Measurements from ENCODE around the gene PTPRH. TPM values are rescaled to one million over a fixed set of nuclear protein-coding genes. Genes with fewer than 3 reads are reported as not detected.

Gene PTPRH
- total and polyA plus RNA-seq, 9 of the 15 experiments (the other 6 are each of a cell fraction or from before 2014, with no cell fraction given): 0.87 to 34.3 (median 22.7) TPM

DNA sequence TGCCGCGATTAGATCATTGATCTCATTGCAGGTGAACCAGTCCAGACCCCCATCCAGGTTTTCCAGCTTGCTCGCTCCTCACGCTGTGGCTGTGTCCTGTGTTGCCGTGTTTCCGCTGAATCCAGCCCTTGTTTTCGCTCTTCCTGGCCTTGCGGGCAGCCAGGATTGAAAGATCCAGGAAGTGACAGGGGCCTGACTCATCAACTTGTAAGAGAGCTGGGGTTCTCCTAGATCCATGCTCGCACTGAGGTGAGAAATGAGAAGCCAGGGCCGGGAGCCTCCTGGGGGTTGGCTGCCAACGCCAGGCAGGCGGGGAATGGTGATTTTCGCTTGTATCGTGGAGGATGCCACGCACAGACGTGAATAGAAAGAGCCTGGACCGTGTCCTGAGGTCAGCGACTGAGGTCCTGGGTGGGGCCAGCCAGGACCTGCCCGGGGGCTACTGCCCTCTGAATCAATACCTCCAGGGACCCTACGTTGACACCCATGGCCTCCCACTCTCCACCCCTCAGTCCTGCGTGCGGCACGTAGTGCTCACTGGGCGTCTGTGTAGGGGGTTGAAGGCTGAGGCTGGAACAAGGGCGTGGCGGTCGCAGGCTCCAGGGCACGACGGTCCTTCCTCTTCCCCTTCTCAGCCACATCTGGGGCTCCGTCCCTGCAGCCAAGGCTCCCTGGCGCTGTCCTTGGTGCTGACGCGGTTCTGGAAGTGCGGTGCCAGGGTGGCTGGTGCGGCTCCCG lies 7.3 kb upstream of the PTPRH start (continued):
- TF ChIP-seq, protein P1, sequence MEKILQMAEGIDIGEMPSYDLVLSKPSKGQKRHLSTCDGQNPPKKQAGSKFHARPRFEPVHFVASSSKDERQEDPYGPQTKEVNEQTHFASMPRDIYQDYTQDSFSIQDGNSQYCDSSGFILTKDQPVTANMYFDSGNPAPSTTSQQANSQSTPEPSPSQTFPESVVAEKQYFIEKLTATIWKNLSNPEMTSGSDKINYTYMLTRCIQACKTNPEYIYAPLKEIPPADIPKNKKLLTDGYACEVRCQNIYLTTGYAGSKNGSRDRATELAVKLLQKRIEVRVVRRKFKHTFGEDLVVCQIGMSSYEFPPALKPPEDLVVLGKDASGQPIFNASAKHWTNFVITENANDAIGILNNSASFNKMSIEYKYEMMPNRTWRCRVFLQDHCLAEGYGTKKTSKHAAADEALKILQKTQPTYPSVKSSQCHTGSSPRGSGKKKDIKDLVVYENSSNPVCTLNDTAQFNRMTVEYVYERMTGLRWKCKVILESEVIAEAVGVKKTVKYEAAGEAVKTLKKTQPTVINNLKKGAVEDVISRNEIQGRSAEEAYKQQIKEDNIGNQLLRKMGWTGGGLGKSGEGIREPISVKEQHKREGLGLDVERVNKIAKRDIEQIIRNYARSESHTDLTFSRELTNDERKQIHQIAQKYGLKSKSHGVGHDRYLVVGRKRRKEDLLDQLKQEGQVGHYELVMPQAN (IDR thresholded peaks at IDR 0.05; ENCODE audit: borderline replicate concordance): peak; percentile 96
- peak; percentile 95 for TF ChIP-seq FOXK1 (CRISPR knock-in tag; IDR thresholded peaks at IDR 0.05; ENCODE audit: borderline replicate concordance)
- TF ChIP-seq MTA3 (IDR thresholded peaks at IDR 0.05; ENCODE audit: borderline replicate concordance): no peak; the same call in none of the 2 replicates
- no peak for TF ChIP-seq ZNF124 (CRISPR knock-in tag; IDR thresholded peaks at IDR 0.05)
- TF ChIP-seq MTA2 (IDR thresholded peaks at IDR 0.05; ENCODE audit: low read depth): peak; percentile 55; the same call in 1 of the 2 replicates
- TF ChIP-seq, protein P2, sequence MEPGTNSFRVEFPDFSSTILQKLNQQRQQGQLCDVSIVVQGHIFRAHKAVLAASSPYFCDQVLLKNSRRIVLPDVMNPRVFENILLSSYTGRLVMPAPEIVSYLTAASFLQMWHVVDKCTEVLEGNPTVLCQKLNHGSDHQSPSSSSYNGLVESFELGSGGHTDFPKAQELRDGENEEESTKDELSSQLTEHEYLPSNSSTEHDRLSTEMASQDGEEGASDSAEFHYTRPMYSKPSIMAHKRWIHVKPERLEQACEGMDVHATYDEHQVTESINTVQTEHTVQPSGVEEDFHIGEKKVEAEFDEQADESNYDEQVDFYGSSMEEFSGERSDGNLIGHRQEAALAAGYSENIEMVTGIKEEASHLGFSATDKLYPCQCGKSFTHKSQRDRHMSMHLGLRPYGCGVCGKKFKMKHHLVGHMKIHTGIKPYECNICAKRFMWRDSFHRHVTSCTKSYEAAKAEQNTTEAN (CRISPR knock-in tag; IDR thresholded peaks at IDR 0.05): peak; percentile 95
- TF ChIP-seq, protein P3, sequence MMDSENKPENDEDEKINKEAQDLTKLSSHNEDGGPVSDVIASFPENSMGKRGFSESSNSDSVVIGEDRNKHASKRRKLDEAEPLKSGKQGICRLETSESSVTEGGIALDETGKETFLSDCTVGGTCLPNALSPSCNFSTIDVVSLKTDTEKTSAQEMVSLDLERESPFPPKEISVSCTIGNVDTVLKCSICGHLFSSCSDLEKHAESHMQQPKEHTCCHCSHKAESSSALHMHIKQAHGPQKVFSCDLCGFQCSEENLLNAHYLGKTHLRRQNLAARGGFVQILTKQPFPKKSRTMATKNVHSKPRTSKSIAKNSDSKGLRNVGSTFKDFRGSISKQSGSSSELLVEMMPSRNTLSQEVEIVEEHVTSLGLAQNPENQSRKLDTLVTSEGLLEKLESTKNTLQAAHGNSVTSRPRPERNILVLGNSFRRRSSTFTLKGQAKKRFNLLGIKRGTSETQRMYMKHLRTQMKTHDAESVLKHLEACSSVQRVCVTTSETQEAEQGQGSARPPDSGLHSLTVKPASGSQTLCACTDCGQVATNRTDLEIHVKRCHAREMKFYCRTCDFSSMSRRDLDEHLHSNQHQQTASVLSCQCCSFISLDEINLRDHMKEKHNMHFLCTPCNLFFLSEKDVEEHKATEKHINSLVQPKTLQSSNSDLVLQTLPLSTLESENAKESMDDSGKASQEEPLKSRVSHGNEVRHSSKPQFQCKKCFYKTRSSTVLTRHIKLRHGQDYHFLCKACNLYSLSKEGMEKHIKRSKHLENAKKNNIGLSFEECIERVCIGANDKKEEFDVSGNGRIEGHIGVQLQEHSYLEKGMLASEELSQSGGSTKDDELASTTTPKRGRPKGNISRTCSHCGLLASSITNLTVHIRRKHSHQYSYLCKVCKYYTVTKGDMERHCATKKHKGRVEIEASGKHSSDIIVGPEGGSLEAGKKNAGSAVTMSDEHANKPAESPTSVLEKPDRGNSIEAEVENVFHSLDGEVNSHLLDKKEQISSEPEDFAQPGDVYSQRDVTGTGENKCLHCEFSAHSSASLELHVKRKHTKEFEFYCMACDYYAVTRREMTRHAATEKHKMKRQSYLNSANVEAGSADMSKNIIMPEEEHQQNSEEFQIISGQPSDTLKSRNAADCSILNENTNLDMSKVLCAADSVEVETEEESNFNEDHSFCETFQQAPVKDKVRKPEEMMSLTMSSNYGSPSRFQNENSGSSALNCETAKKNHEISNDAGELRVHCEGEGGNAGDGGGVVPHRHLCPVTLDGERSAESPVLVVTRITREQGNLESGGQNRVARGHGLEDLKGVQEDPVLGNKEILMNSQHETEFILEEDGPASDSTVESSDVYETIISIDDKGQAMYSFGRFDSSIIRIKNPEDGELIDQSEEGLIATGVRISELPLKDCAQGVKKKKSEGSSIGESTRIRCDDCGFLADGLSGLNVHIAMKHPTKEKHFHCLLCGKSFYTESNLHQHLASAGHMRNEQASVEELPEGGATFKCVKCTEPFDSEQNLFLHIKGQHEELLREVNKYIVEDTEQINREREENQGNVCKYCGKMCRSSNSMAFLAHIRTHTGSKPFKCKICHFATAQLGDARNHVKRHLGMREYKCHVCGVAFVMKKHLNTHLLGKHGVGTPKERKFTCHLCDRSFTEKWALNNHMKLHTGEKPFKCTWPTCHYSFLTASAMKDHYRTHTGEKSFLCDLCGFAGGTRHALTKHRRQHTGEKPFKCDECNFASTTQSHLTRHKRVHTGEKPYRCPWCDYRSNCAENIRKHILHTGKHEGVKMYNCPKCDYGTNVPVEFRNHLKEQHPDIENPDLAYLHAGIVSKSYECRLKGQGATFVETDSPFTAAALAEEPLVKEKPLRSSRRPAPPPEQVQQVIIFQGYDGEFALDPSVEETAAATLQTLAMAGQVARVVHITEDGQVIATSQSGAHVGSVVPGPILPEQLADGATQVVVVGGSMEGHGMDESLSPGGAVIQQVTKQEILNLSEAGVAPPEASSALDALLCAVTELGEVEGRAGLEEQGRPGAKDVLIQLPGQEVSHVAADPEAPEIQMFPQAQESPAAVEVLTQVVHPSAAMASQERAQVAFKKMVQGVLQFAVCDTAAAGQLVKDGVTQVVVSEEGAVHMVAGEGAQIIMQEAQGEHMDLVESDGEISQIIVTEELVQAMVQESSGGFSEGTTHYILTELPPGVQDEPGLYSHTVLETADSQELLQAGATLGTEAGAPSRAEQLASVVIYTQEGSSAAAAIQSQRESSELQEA (IDR thresholded peaks at IDR 0.05; ENCODE audit: low read depth): peak; percentile 39; the same call in 1 of the 2 replicates
- no peak for TF ChIP-seq NFXL1 (CRISPR knock-in tag; IDR thresholded peaks at IDR 0.05)
- peak; percentile 87 for TF ChIP-seq SOX6 (IDR thresholded peaks at IDR 0.05)
- TF ChIP-seq, protein P4, sequence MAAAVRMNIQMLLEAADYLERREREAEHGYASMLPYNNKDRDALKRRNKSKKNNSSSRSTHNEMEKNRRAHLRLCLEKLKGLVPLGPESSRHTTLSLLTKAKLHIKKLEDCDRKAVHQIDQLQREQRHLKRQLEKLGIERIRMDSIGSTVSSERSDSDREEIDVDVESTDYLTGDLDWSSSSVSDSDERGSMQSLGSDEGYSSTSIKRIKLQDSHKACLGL (CRISPR knock-in tag; IDR thresholded peaks at IDR 0.05; ENCODE audit: borderline replicate concordance, poor library complexity, severe bottlenecking): peak; percentile 49
- no peak for TF ChIP-seq MCM2 (IDR thresholded peaks at IDR 0.05; ENCODE audit: low read depth)
- TF ChIP-seq NELFE (IDR thresholded peaks at IDR 0.05; ENCODE audit: insufficient read depth, insufficient read length): no peak
- TF ChIP-seq ZKSCAN8 (CRISPR knock-in tag; IDR thresholded peaks at IDR 0.05): no peak; the same call in 1 of the 2 replicates
- TF ChIP-seq, protein P5, sequence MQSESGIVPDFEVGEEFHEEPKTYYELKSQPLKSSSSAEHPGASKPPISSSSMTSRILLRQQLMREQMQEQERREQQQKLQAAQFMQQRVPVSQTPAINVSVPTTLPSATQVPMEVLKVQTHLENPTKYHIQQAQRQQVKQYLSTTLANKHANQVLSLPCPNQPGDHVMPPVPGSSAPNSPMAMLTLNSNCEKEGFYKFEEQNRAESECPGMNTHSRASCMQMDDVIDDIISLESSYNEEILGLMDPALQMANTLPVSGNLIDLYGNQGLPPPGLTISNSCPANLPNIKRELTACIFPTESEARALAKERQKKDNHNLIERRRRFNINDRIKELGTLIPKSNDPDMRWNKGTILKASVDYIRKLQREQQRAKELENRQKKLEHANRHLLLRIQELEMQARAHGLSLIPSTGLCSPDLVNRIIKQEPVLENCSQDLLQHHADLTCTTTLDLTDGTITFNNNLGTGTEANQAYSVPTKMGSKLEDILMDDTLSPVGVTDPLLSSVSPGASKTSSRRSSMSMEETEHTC (IDR thresholded peaks at IDR 0.05): peak; percentile 46; the same call in 1 of the 2 replicates

Data from K562 (cell line).